ENCODE results near the gene ELMOD3.
"Not testable (repeated sequence)": the region's sequence is repeated elsewhere in the genome, so short reads cannot be mapped to it uniquely, and the experiment has no call there.

ELMOD3 gene

GRCh38 chr2:85354286-85355072 lies at the start of gene ELMOD3, which contains the start of gene RETSAT:
Gene ELMOD3, plus strand, starts transcription at chr2:85354769. Its CDS starts 2,430 bp downstream, at chr2:85357199.
Gene RETSAT, minus strand, starts transcription at chr2:85354528. Its CDS starts 21 bp downstream, at chr2:85354507.
- peak; percentile 99 for DNase-seq (ENCODE audit: low spot score)

GRCh38 chr2:85307527-85307897 lies 47.1 kb upstream of the ELMOD3 start:
- no peak for DNase-seq (ENCODE audit: low spot score)

- no peak for DNase-seq (ENCODE audit: low spot score)
Measured at GRCh38 chr2:85308201-85308600, 46.4 kb upstream of the ELMOD3 start.

- no peak for DNase-seq (ENCODE audit: low spot score)
Measured at GRCh38 chr2:85308896-85309555, 45.5 kb upstream of the ELMOD3 start.

- DNase-seq (ENCODE audit: low spot score) = no peak
Measured at GRCh38 chr2:85309699-85310321, 44.8 kb upstream of the ELMOD3 start.

- no peak for DNase-seq (ENCODE audit: low spot score)
Measured at GRCh38 chr2:85310330-85310729, 44.2 kb upstream of the ELMOD3 start.

GRCh38 chr2:85312404-85312803 lies 42.2 kb upstream of the ELMOD3 start:
- DNase-seq (ENCODE audit: low spot score) = no peak

GRCh38 chr2:85314884-85315242 lies 39.7 kb upstream of the ELMOD3 start:
- no peak for DNase-seq (ENCODE audit: low spot score)

GRCh38 chr2:85315921-85316320 lies 38.6 kb upstream of the ELMOD3 start:
- not testable (repeated sequence) for DNase-seq (ENCODE audit: low spot score)

GRCh38 chr2:85318222-85319074 lies 36.1 kb upstream of the ELMOD3 start:
- DNase-seq (ENCODE audit: low spot score) = no peak

- DNase-seq (ENCODE audit: low spot score) = no peak
Measured at GRCh38 chr2:85319796-85320195, 34.8 kb upstream of the ELMOD3 start.

- DNase-seq (ENCODE audit: low spot score) = no peak
Measured at GRCh38 chr2:85323351-85323987, 31.1 kb upstream of the ELMOD3 start.

- DNase-seq (ENCODE audit: low spot score) = not testable (repeated sequence)
Measured at GRCh38 chr2:85323988-85324367, 30.6 kb upstream of the ELMOD3 start.

GRCh38 chr2:85324639-85325465 lies 29.7 kb upstream of the ELMOD3 start:
- DNase-seq (ENCODE audit: low spot score) = no peak

- DNase-seq (ENCODE audit: low spot score) = no peak
Measured at GRCh38 chr2:85325466-85325811, 29.1 kb upstream of the ELMOD3 start.

GRCh38 chr2:85326406-85327159 lies 28.0 kb upstream of the ELMOD3 start:
- DNase-seq (ENCODE audit: low spot score) = no peak

- DNase-seq (ENCODE audit: low spot score) = no peak
Measured at GRCh38 chr2:85327160-85327821, 27.3 kb upstream of the ELMOD3 start.

- peak; percentile 93 for DNase-seq (ENCODE audit: low spot score)
Measured at GRCh38 chr2:85327822-85328617, 26.5 kb upstream of the ELMOD3 start, which contains the start of gene TGOLN2. Gene TGOLN2, minus strand, starts transcription at chr2:85327989. Its CDS starts 27 bp downstream, at chr2:85327962.

Data from LoVo (cell line).